K562 (cell line): ENCODE results near the gene P2RY11. TPM values are rescaled to one million over a fixed set of nuclear protein-coding genes. Genes with fewer than 3 reads are reported as not detected.

Experiments used
- CBX8 ChIP-seq: fragments of 200-600 bp; sonication (generic); IDR thresholded peaks from 2 replicates; pipeline ENCODE4 v1.6.1; 2012; ENCODE audit warnings: borderline replicate concordance, mixed run types, low read depth, mild to moderate bottlenecking, moderate library complexity, mixed read lengths, low read length, control low read depth, inconsistent platforms; ENCODE audit not compliant: poor library complexity, severe bottlenecking; ENCODE audit errors: extremely low read depth
- CCNT2 ChIP-seq: IDR thresholded peaks from 2 replicates; pipeline ENCODE4 v1.6.1; 2011; ENCODE audit warnings: borderline replicate concordance, low read depth, mild to moderate bottlenecking, moderate library complexity, mixed read lengths, low read length; ENCODE audit not compliant: insufficient read length; ENCODE audit errors: extremely low read depth
- CXXC5 ChIP-seq: fragments of 250-450 bp; sonication (Bioruptor Pico); IDR thresholded peaks from 2 replicates; pipeline ENCODE4 v1.8.0; 2022; ENCODE audit warnings: inconsistent platforms, mild to moderate bottlenecking, moderate library complexity
- ELF1 ChIP-seq: fragments of 200-800 bp; sonication (Bioruptor generic); IDR thresholded peaks from 2 replicates; pipeline ENCODE4 v1.6.1; 2016; ENCODE audit warnings: missing genetic modification characterization, missing compliant biosample characterization
- FOXA1 ChIP-seq: fragments of 450-650 bp; IDR thresholded peaks from 2 replicates; pipeline ENCODE4 v1.6.1; 2016; ENCODE audit warnings: mild to moderate bottlenecking, borderline replicate concordance
- NELFE ChIP-seq: IDR thresholded peaks from 2 replicates; pipeline ENCODE4 v1.6.1; 2011; ENCODE audit warnings: mild to moderate bottlenecking; ENCODE audit not compliant: insufficient read depth, insufficient read length
- OTX1 ChIP-seq: fragments of 450-650 bp; formaldehyde crosslinking; IDR thresholded peaks from 2 replicates; pipeline ENCODE4 v1.4.0; 2022; ENCODE audit warnings: mild to moderate bottlenecking
- PPARD ChIP-seq: fragments of 250-450 bp; sonication (Bioruptor Pico); IDR thresholded peaks from 2 replicates; pipeline ENCODE4 v1.8.0; 2022; ENCODE audit warnings: inconsistent platforms, mild to moderate bottlenecking, moderate library complexity
- PRPF4 ChIP-seq: fragments of 200-400 bp; formaldehyde crosslinking; IDR thresholded peaks from one replicate; pipeline ENCODE4 v1.6.1; 2017; ENCODE audit warnings: low read length, low read depth, mild to moderate bottlenecking; ENCODE audit not compliant: insufficient read depth, poor library complexity, severe bottlenecking
- RAD21 ChIP-seq, 2 experiments: fragments of 250-450 bp in 1 of 2; fragments of 450-650 bp in 1 of 2; sonication (Bioruptor Pico) in 1 of 2; formaldehyde crosslinking in 1 of 2; IDR thresholded peaks in 1 of 2; conservative IDR thresholded peaks in 1 of 2; 2 replicates each; pipeline versions ENCODE4 v1.4.0 to v1.8.0; 2020 to 2022; ENCODE audit warnings: mild to moderate bottlenecking in 2 of 2, moderate library complexity in 1 of 2
- SOX6 ChIP-seq: fragments of 450-650 bp; IDR thresholded peaks from 2 replicates; pipeline ENCODE4 v1.6.1; 2014; ENCODE audit warnings: mild to moderate bottlenecking
- TCF7 ChIP-seq: sonication (generic); IDR thresholded peaks from 2 replicates; pipeline ENCODE4 v1.6.1; 2016; ENCODE audit warnings: antibody characterized with exemption, borderline replicate concordance
- ZNF24 ChIP-seq: fragments of 450-650 bp; IDR thresholded peaks from 2 replicates; pipeline ENCODE4 v1.6.1; 2016
- ZNF253 ChIP-seq: fragments of 250-450 bp; sonication (Bioruptor Pico); conservative IDR thresholded peaks from 2 replicates; pipeline ENCODE4 v1.6.1; 2021; ENCODE audit warnings: mild to moderate bottlenecking
- ZNF644 ChIP-seq: fragments of 200-800 bp; sonication (Bioruptor generic); IDR thresholded peaks from 2 replicates; pipeline ENCODE4 v1.6.1; 2016; ENCODE audit warnings: low read depth, missing genetic modification characterization, missing compliant biosample characterization
- polyA plus RNA-seq, 8 experiments: library from polyadenylated mRNA; depleted of rRNA in 4 of 8; stranded (reverse) in 5 of 8; unstranded in 3 of 8; fragments of >200 nt; fragmentation: Nextera tagmentation in 2 of 8; fragmentation: Illumina TruSeq in 1 of 8; extraction: Ambion mirVana in 2 of 8; extraction: Trizol in 1 of 8; gene quantifications; 2 replicates each; pipeline versions ENCODE4 v1.2.1 to v1.2.3, GENCODE V29; 2011 to 2014; ENCODE audit warnings: inconsistent platforms in 1 of 8, missing spikeins in 1 of 8
- total RNA-seq, 7 experiments: library from RNA; depleted of rRNA in 6 of 7; stranded (reverse); fragments of >200 nt in 6 of 7; fragmentation: Illumina TruSeq in 2 of 7; extraction: Trizol in 2 of 7; gene quantifications; 2 replicates each; pipeline versions ENCODE4 v1.2.1 to v1.2.3, GENCODE V29; 2011 to 2021; ENCODE audit warnings: low replicate concordance in 1 of 7
- TF ChIP-seq, protein P1 (sequence below): fragments of 250-450 bp; sonication (Bioruptor Pico); IDR thresholded peaks from 2 replicates; pipeline ENCODE4 v1.8.0; 2022; ENCODE audit warnings: moderate library complexity, mild to moderate bottlenecking, inconsistent platforms
- TF ChIP-seq, protein P2 (sequence below): fragments of 200-800 bp; sonication (Bioruptor generic); IDR thresholded peaks from 2 replicates; pipeline ENCODE4 v1.6.1; 2017; ENCODE audit warnings: missing genetic modification characterization, missing compliant biosample characterization
- TF ChIP-seq, protein P3 (sequence below): sonication (generic); formaldehyde crosslinking; IDR thresholded peaks from 2 replicates; pipeline ENCODE4 v1.8.0; 2023; ENCODE audit warnings: mild to moderate bottlenecking, missing genetic modification reagents

Gene P2RY11
- total and polyA plus RNA-seq, 9 of the 15 experiments (the other 6 are each of a cell fraction or from before 2014, with no cell fraction given): 0.03 to 10.1 (median 1.5) TPM

DNA sequence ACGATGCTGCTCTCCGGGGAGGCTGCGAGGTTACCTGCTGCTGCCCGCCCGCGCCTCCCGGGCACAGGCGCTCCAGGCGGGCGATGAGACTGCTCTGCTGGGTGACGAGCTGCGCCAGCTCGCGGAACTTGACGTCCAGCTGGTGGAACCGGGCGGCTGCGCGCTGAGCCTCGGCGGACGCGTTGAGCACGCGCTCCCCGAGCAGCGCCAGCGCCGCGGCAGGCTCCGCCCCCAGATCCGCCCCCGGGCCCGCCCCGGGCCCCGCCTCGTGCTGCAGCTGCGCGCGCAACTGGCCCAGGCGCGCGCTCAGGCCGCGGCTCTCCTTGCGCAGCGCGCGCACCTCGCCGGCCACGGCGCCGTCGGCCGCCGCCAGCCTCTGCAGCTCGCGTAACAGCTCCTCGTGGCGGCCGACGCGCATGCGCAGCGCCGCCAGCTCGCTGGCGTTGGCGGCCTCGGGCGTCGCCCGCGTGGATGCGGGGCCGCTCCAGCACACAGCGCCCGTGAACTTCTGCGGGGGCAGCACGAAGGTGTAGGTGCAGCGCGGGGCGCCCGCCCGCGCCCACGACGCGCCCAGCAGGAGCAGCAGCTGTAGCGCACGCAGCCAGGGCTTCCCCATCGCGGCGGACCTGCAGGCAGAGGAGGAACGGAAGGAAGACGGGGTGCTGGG, 15.4 kb upstream of the P2RY11 start (continued):
- TF ChIP-seq CXXC5 (CRISPR knock-in tag): peak; percentile 96
- TF ChIP-seq ZNF644 (tag): no peak
- TF ChIP-seq ZNF24: no peak; the same call in 1 of the 2 replicates
- no peak for TF ChIP-seq NELFE
- TF ChIP-seq OTX1 (CRISPR knock-in tag): no peak
- no peak for TF ChIP-seq ZNF253 (CRISPR knock-in tag)
- TF ChIP-seq TCF7: no peak
- no peak for TF ChIP-seq PRPF4
- no peak for TF ChIP-seq RAD21 (CRISPR knock-in tag; conservative IDR thresholded peaks at IDR 0.05 in 1 of 2, IDR thresholded peaks at IDR 0.05 in 1 of 2)
- TF ChIP-seq PPARD: no peak
- no peak for TF ChIP-seq CBX8
- TF ChIP-seq, protein P1, sequence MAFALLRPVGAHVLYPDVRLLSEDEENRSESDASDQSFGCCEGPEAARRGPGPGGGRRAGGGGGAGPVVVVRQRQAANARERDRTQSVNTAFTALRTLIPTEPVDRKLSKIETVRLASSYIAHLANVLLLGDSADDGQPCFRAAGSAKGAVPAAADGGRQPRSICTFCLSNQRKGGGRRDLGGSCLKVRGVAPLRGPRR (CRISPR knock-in tag): no peak
- TF ChIP-seq CCNT2: peak; percentile 79
- no peak for TF ChIP-seq ELF1 (tag)
- TF ChIP-seq SOX6: no peak
- TF ChIP-seq FOXA1: no peak
- TF ChIP-seq, protein P2, sequence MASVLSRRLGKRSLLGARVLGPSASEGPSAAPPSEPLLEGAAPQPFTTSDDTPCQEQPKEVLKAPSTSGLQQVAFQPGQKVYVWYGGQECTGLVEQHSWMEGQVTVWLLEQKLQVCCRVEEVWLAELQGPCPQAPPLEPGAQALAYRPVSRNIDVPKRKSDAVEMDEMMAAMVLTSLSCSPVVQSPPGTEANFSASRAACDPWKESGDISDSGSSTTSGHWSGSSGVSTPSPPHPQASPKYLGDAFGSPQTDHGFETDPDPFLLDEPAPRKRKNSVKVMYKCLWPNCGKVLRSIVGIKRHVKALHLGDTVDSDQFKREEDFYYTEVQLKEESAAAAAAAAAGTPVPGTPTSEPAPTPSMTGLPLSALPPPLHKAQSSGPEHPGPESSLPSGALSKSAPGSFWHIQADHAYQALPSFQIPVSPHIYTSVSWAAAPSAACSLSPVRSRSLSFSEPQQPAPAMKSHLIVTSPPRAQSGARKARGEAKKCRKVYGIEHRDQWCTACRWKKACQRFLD: peak; percentile 87; the same call in 1 of the 2 replicates
- TF ChIP-seq, protein P3, sequence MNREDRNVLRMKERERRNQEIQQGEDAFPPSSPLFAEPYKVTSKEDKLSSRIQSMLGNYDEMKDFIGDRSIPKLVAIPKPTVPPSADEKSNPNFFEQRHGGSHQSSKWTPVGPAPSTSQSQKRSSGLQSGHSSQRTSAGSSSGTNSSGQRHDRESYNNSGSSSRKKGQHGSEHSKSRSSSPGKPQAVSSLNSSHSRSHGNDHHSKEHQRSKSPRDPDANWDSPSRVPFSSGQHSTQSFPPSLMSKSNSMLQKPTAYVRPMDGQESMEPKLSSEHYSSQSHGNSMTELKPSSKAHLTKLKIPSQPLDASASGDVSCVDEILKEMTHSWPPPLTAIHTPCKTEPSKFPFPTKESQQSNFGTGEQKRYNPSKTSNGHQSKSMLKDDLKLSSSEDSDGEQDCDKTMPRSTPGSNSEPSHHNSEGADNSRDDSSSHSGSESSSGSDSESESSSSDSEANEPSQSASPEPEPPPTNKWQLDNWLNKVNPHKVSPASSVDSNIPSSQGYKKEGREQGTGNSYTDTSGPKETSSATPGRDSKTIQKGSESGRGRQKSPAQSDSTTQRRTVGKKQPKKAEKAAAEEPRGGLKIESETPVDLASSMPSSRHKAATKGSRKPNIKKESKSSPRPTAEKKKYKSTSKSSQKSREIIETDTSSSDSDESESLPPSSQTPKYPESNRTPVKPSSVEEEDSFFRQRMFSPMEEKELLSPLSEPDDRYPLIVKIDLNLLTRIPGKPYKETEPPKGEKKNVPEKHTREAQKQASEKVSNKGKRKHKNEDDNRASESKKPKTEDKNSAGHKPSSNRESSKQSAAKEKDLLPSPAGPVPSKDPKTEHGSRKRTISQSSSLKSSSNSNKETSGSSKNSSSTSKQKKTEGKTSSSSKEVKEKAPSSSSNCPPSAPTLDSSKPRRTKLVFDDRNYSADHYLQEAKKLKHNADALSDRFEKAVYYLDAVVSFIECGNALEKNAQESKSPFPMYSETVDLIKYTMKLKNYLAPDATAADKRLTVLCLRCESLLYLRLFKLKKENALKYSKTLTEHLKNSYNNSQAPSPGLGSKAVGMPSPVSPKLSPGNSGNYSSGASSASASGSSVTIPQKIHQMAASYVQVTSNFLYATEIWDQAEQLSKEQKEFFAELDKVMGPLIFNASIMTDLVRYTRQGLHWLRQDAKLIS: no peak; the same call in 1 of the 2 replicates
